HL-60/S4 (cell line): ENCODE data around the gene MAGEL2.
"Not testable (repeated sequence)": the region's sequence is repeated elsewhere in the genome, so short reads cannot be mapped to it uniquely, and the experiment has no call there.

Source experiments
- in situ Hi-C: fragments of 300-500 bp; cut with MboI; formaldehyde crosslinking; loops from 2 replicates; pipeline ENCODE4 v1.14.3; 2022; ENCODE audit warnings: low sequenced_read_pairs

Gene MAGEL2

DNA sequence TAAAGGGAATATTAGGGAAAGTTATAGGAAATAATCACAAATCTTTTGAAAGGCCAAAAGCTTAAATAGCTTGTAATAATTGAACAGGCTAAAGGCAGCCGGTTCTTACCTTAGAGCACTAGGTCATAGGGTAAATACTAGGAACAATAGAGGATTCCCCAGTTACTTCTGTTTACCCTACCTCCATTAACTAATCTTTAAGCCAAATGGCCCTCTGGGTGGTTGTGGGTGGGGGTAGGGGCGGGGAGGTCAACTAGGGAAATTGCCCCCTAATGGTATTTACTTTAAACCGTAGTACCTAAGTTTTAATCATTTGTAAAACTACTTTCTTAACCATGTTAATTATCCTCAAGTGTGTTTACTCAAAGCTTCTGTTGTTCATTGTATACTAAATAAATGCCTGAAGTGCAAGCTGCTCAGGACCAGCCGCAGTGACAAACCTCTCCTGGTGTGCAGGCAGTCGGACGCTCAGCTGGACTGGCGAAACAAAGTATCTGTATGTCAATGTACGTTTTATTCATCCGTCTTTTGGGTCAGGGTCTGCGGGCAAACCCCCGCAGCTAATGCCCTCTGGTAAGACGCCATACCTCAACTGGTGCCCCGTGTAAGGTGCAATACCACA, 18.9 kb downstream of the MAGEL2 start:
- in situ Hi-C loops, result no loop called here

DNA sequence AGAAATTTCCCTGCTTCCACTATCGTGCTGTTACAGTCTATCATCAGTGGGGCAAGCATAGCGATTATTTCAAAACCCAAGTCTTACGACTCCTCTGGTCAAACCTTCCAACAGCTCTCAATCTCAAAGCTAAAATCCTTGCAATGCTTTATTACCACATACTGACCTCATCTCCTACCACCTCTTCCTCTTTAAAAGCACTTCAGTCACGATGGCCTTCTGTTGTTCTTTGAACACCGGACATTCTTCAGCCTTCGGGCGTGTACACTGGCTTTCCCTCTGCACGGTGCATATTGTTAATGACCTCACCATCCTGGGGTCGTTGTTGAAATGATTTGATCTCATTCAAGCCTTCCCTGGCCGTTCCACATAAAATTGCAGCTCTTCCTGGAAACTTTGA, 31.1 kb downstream of the MAGEL2 start:
- in situ Hi-C loops, result no loop called here

DNA sequence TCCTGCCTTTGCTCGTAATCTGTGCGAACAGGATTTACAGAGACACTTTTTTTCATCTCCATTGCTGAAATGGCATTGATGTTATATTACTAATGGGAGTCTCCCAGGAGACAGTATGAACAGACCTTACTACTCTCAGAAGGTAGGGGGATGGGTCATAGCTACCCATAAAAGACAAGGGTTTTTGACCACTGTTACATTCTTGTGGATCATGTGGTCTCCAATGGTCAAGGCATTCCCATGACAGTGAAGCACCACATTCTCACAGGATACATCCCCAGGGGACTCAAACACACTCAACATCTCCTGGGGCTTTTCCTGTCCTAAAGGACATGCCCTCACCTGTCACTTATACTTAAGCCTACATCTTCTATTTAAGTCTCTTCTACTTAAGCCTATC, 41.4 kb downstream of the MAGEL2 start:
- in situ Hi-C loops, result no loop called here

DNA sequence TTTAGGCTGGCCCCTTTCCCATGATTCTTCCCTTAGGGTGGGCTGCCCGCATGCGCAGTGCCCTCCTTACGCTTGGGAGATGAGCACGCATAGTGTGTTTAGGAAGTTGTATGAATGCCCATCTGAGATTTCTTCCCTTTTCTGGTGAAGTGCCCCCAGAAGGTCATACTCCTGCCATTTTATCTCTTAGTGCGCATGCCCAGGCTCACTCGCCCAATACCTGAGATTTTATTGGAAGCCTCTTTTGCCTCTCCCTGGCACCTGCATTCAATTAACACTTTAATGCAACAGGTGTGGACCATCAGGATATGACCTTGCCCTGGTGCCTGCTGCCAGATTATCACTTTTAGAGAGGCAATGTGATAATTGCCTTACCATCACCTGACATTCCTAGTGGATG, 45.5 kb downstream of the MAGEL2 start:
- in situ Hi-C loops, result no loop called here

DNA sequence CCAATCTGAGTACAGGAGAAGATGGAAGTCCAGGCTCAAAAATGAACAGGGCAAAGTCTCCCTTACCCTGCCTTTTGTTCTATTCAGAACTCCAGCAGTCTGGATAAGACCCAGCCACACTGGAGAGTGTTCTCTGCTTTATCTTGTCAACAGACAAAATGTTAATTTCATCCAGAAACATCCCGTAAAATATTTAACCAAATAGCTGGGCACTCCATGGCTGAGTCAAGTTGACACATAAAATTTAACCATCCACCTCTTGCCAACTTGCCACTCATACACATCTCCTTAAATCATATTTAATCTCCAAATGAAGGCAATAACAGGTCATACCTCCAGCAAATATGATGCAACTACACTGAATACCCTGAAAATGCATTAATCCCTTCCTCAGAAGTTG, 48.6 kb downstream of the MAGEL2 start:
- in situ Hi-C loops, result no loop called here

DNA sequence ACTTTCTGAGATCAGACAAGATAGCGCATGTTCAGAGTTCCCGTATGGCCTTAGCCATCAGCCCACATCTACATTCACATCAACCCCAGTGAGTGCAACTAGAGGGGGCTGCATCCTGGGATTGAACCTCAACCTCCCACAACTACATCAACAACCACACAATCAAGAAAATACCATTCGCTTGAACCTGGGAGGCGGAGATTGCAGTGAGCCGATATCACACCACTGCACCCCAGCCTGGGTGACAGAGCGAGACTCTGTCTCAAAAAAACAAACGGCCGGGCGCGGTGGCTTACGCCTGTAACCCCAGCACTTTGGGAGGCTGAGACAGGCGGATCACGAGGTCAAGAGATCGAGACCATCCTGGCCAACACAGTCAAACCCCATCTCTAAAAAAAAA, 50.4 kb downstream of the MAGEL2 start:
- in situ Hi-C loops, result not testable (repeated sequence)

DNA sequence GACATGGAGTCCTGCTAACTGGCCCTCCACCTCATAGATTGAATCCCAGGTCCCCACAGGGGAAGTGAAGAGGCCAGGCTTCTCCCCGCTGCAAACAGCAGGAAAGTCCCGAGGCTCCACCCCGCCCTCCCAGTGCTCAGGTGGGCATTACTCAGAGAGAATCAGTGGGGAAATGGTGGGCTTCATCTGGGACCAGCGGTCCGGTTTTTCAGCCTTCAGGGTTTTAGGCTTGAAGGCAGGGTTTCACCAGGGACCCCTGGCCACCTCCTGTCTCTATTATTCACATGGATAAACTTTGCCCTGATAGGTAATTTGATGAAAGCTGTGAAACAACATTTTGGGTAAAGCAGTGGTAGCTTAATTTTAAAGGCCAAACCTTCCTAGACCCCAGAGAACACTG, 50.9 kb downstream of the MAGEL2 start:
- in situ Hi-C loops, result no loop called here

DNA sequence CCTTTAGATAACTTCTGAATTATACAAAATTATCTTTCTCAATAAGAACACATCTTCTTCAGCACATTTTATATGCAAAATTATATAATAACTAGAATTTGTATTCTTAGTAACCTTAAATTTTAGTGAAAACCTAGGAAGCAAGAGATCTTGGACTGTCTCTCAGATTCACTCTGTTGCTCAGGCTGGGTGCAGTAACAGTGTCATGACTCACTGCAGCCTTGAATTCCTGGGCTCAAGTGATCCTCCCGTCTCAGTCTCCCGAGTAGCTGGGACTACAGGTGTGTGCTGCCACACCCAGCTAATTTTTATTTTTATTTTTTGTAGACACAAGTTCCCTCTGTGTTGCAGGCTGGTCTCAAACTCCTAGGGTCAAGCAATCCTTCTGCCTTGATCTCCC, 52.3 kb downstream of the MAGEL2 start:
- in situ Hi-C loops, result no loop called here

DNA sequence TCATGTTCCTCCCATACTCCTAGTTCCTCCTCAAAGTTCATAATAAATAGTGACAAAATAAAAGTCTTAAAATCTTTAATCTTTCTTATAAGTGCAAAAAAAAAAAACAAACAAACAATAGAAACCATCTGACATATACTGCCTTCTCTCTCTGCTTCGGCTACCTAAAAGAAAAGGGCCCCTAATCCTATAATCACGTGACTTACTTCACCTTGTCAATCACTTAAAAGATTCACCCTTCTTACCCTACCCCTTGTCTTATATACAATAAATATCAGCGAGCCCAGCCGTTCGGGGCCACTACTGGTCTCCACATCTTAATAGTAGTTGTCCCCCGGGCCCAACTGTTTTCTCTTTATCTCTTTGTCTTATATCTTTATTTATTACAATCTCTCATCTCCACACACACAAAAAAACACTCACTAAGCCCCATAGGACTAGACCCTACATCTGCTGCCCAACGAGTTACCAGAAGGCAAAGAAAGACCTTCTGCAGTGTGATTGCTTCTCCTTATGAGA, 53.4 kb downstream of the MAGEL2 start:
- in situ Hi-C loops, result no loop called here
